GM12878 (cell line): ENCODE data around the gene KBTBD3. TPM values are rescaled to one million over a fixed set of nuclear protein-coding genes. Genes with fewer than 3 reads are reported as not detected.

Experiments used
- ATAC-seq: fragments of 200-7000 bp; cut with Tn5 transposase; 3 replicates; pipeline ENCODE4 v1.9.1; 2020; ENCODE audit warnings: mild to moderate bottlenecking, moderate library complexity
- BruUV-seq: library from RNA; stranded (reverse); fragments of 400-500 nt; replicated peaks from 2 replicates; lab custom pipeline; 2021; lab: Mats Ljungman, UMichigan
- CTCF ChIA-PET: fragments of 300-600 bp; sonication (Branson Sonifier 250); formaldehyde crosslinking; extraction: SDS; loops from one replicate; lab custom pipeline; 2021; ENCODE audit warnings: inconsistent platforms; lab: Yijun Ruan, JAX
- POLR2A ChIA-PET: fragments of 350-600 bp; formaldehyde crosslinking; extraction: SDS; loops from one replicate; lab custom pipeline; 2021; ENCODE audit warnings: inconsistent platforms; lab: Charles Lee
- RAD21 ChIA-PET: fragments of 300-600 bp; sonication (Branson Sonifier 250); formaldehyde crosslinking; loops from one replicate; lab custom pipeline; 2023; ENCODE audit warnings: antibody characterized with exemption; ENCODE audit not compliant: unreplicated experiment; lab: Charles Lee
- SMC1A ChIA-PET: fragments of 300-600 bp; sonication (Branson Sonifier 250); formaldehyde crosslinking; loops from one replicate; lab custom pipeline; 2023; ENCODE audit not compliant: unreplicated experiment, uncharacterized antibody; lab: Charles Lee
- DNase-seq: peaks from one replicate; pipeline ENCODE4 v3.0.0-alpha.2; 2011; ENCODE audit warnings: low read depth, low spot score
- FAIRE-seq: peaks from 3 replicates; lab custom pipeline; 2011; peaks lifted over from hg19 to GRCh38; lab: Jason Lieb, UNC
- H2AFZ ChIP-seq: 2 replicates; pipeline ENCODE4 v1.6.0; 2011; ENCODE audit warnings: low read depth, low read length, control low read depth; ENCODE audit not compliant: control insufficient read depth
- H3K27ac ChIP-seq: 2 replicates; pipeline ENCODE4 v1.5.1; 2011; ENCODE audit warnings: control low read depth; ENCODE audit not compliant: control insufficient read depth, insufficient read depth
- H3K27me3 ChIP-seq, 2 experiments: replicated peaks in 1 of 2; 2 replicates each; pipeline versions ENCODE4 v1.6.0 to v1.6.1; 2011; ENCODE audit warnings: low read length in 1 of 2; ENCODE audit not compliant: control insufficient read depth in 2 of 2, insufficient read depth in 2 of 2
- H3K36me3 ChIP-seq, 2 experiments: 2 replicates each; pipeline ENCODE4 v1.5.1; 2011; ENCODE audit warnings: low read length in 1 of 2; ENCODE audit not compliant: control insufficient read depth in 2 of 2, insufficient read depth in 2 of 2
- H3K4me1 ChIP-seq: 2 replicates; pipeline ENCODE4 v1.6.1; 2011; ENCODE audit warnings: mild to moderate bottlenecking, low read length, moderate library complexity, mixed read lengths; ENCODE audit not compliant: control insufficient read depth, insufficient read depth
- H3K4me2 ChIP-seq: 2 replicates; pipeline ENCODE4 v1.6.0; 2011; ENCODE audit warnings: control low read depth; ENCODE audit not compliant: control insufficient read depth, insufficient read depth
- H3K4me3 ChIP-seq: fragments of 200-600 bp; sonication (generic); 2 replicates; pipeline ENCODE4 v1.5.1; 2016
- H3K79me2 ChIP-seq: 2 replicates; pipeline ENCODE4 v1.6.0; 2011; ENCODE audit warnings: low read length; ENCODE audit not compliant: control insufficient read depth, insufficient read depth
- H3K9ac ChIP-seq: 2 replicates; pipeline ENCODE4 v1.8.0; 2011; ENCODE audit warnings: low read length, control low read depth, mixed read lengths; ENCODE audit not compliant: control insufficient read depth, insufficient read depth
- H3K9me3 ChIP-seq: replicated peaks from 3 replicates; pipeline ENCODE4 v1.5.1; 2011; ENCODE audit warnings: mild to moderate bottlenecking, low read length; ENCODE audit not compliant: control insufficient read depth, insufficient read depth
- H4K20me1 ChIP-seq: 2 replicates; pipeline ENCODE4 v1.6.0; 2011; ENCODE audit not compliant: control insufficient read depth, insufficient read depth
- GATAD2B ChIP-seq: fragments of 450-650 bp; conservative IDR thresholded peaks from 2 replicates; pipeline ENCODE4 v1.6.1; 2017; ENCODE audit warnings: low read depth, mild to moderate bottlenecking, moderate library complexity
- LARP7 ChIP-seq: fragments of 450-650 bp; IDR thresholded peaks from 2 replicates; pipeline ENCODE4 v1.6.1; 2017; ENCODE audit warnings: mild to moderate bottlenecking
- RAD51 ChIP-seq: fragments of 450-650 bp; IDR thresholded peaks from 2 replicates; pipeline ENCODE4 v1.6.1; 2016; ENCODE audit warnings: moderate library complexity, mild to moderate bottlenecking, inconsistent platforms
- RBBP5 ChIP-seq: fragments of 200-600 bp; sonication (generic); conservative IDR thresholded peaks from 2 replicates; pipeline ENCODE4 v1.6.1; 2016
- RUNX3 ChIP-seq: IDR thresholded peaks from 2 replicates; pipeline ENCODE4 v1.6.1; 2012; ENCODE audit warnings: low read length, inconsistent platforms
- SMC3 ChIP-seq: IDR thresholded peaks from 2 replicates; pipeline ENCODE4 v1.6.1; 2011; ENCODE audit warnings: low read length, improper control_type of control experiment, borderline replicate concordance
- SREBF2 ChIP-seq: IDR thresholded peaks from 2 replicates; pipeline ENCODE4 v1.6.1; 2012; ENCODE audit warnings: mild to moderate bottlenecking, low read length
- TARDBP ChIP-seq: IDR thresholded peaks from 2 replicates; pipeline ENCODE4 v1.6.1; 2016; ENCODE audit warnings: borderline replicate concordance
- WGBS: methylation state at CpG from one replicate; pipeline ENCODE4 v1.1.6; 2016; ENCODE audit warnings: low lambda C conversion rate; ENCODE audit not compliant: insufficient replicate concordance, insufficient coverage; ENCODE audit errors: missing lambda C conversion rate; 5-methylcytosine and 5-hydroxymethylcytosine counted together
- in situ Hi-C: fragments of 300-500 bp; cut with MboI; formaldehyde crosslinking; loops from 9 replicates; pipeline ENCODE4 v1.14.3; 2018; ENCODE audit warnings: mixed read lengths
- intact Hi-C: fragments of 100-400 bp; cut with micrococcal nuclease; formaldehyde crosslinking; loops from one replicate; pipeline ENCODE4 v1.14.2; 2022; ENCODE audit not compliant: unreplicated experiment
- polyA plus RNA-seq, 11 experiments: library from polyadenylated mRNA; depleted of rRNA in 4 of 11; unstranded in 6 of 11; stranded (reverse) in 5 of 11; fragments of >200 nt; fragmentation: Nextera tagmentation in 4 of 11; fragmentation: Illumina TruSeq in 1 of 11; extraction: Ambion mirVana in 4 of 11; extraction: Trizol in 1 of 11; gene quantifications; 1 replicate in 1 of 11; 2 replicates in 10 of 11; pipeline versions ENCODE4 v1.2.1 to v1.2.3, GENCODE V29; 2011 to 2016; ENCODE audit warnings: inconsistent platforms in 2 of 11, missing spikeins in 2 of 11, low read depth in 1 of 11
- total RNA-seq, 4 experiments: library from RNA; depleted of rRNA in 3 of 4; stranded (reverse); fragments of >200 nt in 3 of 4; fragmentation: Illumina TruSeq in 1 of 4; extraction: Trizol in 1 of 4; gene quantifications; 2 replicates each; pipeline versions ENCODE4 v1.2.1 to v1.2.3, GENCODE V29; 2013 to 2021
- TF ChIP-seq, protein P1 (sequence below): fragments of 450-650 bp; IDR thresholded peaks from 2 replicates; pipeline ENCODE4 v1.6.1; 2018; ENCODE audit warnings: borderline replicate concordance, mild to moderate bottlenecking; ENCODE audit not compliant: partially characterized antibody
- TF ChIP-seq, protein P2 (sequence below): fragments of 450-650 bp; formaldehyde crosslinking; IDR thresholded peaks from 2 replicates; pipeline ENCODE4 v1.5.0; 2022; ENCODE audit warnings: mild to moderate bottlenecking, missing genetic modification characterization

Gene KBTBD3
- total and polyA plus RNA-seq, 10 of the 15 experiments (the other 5 are each of a cell fraction or from before 2014, with no cell fraction given): 1.9 to 18.1 (median 8.4) TPM

DNA sequence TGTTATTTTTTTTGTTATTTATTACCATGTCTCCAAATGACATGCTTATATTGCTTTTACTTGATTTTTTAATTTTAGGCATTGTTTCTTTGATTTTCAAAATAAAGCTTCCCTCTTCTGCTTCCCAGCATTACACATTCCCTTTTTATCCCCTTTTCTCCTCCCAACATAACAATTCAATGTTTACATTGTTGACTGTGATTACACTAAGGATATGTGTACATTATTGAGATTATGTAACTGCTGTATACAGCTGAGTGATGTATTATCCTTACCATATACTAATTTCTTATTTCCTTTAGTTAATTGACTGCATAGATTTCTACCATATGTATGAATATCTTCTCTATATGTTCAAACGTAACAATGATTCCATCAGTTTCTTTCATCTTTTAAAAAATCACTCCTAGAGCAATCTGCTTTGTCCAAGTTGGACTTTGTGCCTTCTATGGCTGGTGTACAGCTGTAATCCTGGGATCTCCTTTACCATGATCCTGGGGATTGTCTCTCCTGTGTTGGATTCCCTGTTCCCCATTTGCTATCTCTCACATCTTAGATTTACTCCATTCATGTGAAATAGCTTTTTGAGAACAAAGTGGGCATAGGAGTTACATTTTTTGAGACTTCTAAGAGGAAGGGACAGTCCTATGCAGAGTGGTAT lies 21.9 kb upstream of the KBTBD3 start:
- no peaks in the 10 kb centered on the region for H3K9me3 ChIP-seq
- 100% methylated on average over 1 of the region's 1 CpG for WGBS
- peaks cover 0 to 8% of the 10 kb centered on the region in 2 experiments; a peak in 3 of 4 replicates for H3K36me3 ChIP-seq
- POLR2A ChIA-PET: no interaction called here
- no peak overlapping the region for H3K9ac ChIP-seq
- no TSS peak for BruUV-seq
- no peaks in the 10 kb centered on the region for H3K27me3 ChIP-seq
- H3K4me2 ChIP-seq: no peak overlapping the region
- SMC1A ChIA-PET: interaction anchor here (0.6 to 2.8 kb wide), 4 partner anchors 8 to 625 kb away, joined by 3 to 14 read pairs (median 6); no protein-coding TSS in a partner anchor
- no peak; the same call in 2 of the 3 replicates for ATAC-seq
- no peak overlapping the region for H3K27ac ChIP-seq
- H3K79me2 ChIP-seq: no peaks in the 10 kb centered on the region
- FAIRE-seq: no peak
- RAD21 ChIA-PET: interaction anchor here (0.8 kb wide), 1 partner anchor 486 kb away, joined by 3 read pairs; no protein-coding TSS in a partner anchor
- no peak overlapping the region for H3K4me3 ChIP-seq
- TF ChIP-seq TARDBP: no peak
- TF ChIP-seq, protein P1, sequence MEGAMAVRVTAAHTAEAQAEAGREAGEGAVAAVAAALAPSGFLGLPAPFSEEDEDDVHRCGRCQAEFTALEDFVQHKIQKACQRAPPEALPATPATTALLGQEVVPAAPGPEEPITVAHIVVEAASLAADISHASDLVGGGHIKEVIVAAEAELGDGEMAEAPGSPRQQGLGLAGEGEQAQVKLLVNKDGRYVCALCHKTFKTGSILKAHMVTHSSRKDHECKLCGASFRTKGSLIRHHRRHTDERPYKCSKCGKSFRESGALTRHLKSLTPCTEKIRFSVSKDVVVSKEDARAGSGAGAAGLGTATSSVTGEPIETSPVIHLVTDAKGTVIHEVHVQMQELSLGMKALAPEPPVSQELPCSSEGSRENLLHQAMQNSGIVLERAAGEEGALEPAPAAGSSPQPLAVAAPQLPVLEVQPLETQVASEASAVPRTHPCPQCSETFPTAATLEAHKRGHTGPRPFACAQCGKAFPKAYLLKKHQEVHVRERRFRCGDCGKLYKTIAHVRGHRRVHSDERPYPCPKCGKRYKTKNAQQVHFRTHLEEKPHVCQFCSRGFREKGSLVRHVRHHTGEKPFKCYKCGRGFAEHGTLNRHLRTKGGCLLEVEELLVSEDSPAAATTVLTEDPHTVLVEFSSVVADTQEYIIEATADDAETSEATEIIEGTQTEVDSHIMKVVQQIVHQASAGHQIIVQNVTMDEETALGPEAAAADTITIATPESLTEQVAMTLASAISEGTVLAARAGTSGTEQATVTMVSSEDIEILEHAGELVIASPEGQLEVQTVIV: no peak
- no peak for TF ChIP-seq GATAD2B
- TF ChIP-seq SMC3: no peak
- no peak for TF ChIP-seq RAD51
- TF ChIP-seq, protein P2, sequence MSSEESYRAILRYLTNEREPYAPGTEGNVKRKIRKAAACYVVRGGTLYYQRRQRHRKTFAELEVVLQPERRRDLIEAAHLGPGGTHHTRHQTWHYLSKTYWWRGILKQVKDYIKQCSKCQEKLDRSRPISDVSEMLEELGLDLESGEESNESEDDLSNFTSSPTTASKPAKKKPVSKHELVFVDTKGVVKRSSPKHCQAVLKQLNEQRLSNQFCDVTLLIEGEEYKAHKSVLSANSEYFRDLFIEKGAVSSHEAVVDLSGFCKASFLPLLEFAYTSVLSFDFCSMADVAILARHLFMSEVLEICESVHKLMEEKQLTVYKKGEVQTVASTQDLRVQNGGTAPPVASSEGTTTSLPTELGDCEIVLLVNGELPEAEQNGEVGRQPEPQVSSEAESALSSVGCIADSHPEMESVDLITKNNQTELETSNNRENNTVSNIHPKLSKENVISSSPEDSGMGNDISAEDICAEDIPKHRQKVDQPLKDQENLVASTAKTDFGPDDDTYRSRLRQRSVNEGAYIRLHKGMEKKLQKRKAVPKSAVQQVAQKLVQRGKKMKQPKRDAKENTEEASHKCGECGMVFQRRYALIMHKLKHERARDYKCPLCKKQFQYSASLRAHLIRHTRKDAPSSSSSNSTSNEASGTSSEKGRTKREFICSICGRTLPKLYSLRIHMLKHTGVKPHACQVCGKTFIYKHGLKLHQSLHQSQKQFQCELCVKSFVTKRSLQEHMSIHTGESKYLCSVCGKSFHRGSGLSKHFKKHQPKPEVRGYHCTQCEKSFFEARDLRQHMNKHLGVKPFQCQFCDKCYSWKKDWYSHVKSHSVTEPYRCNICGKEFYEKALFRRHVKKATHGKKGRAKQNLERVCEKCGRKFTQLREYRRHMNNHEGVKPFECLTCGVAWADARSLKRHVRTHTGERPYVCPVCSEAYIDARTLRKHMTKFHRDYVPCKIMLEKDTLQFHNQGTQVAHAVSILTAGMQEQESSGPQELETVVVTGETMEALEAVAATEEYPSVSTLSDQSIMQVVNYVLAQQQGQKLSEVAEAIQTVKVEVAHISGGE (CRISPR knock-in tag): no peak
- no peak for TF ChIP-seq RUNX3
- TF ChIP-seq LARP7: no peak
- TF ChIP-seq RBBP5: no peak
- no peak for TF ChIP-seq SREBF2
- intact Hi-C loops: no loop called here
- DNase-seq: no peak
- H3K4me1 ChIP-seq: no peaks in the 10 kb centered on the region
- CTCF ChIA-PET: interaction anchor here (0.6 to 2.0 kb wide), 3 partner anchors 8 to 167 kb away, joined by 3 to 8 read pairs (median 8); no protein-coding TSS in a partner anchor
- in situ Hi-C loops: no loop called here
- H4K20me1 ChIP-seq: no peaks in the 10 kb centered on the region
- no peak overlapping the region for H2AFZ ChIP-seq
